Measurements from ENCODE around the gene TBPL1.
"Not testable (repeated sequence)": the region's sequence is repeated elsewhere in the genome, so short reads cannot be mapped to it uniquely, and the experiment has no call there.

Gene TBPL1

GRCh38 chr6:133953634-133954415 lies 801 bp downstream of the TBPL1 start:
- DNase-seq (ENCODE audit: low read depth in 2 of 2): no peak

- DNase-seq (ENCODE audit: low read depth in 2 of 2): no peak
Observed at GRCh38 chr6:133954657-133955576, 1.9 kb downstream of the TBPL1 start.

GRCh38 chr6:133955582-133956415 lies 2.8 kb downstream of the TBPL1 start:
- no peak for DNase-seq (ENCODE audit: low read depth in 2 of 2)

- no peak for DNase-seq (ENCODE audit: low read depth in 2 of 2)
Observed at GRCh38 chr6:133956416-133957049, 3.5 kb downstream of the TBPL1 start.

- DNase-seq (ENCODE audit: low read depth in 2 of 2): no peak
Observed at GRCh38 chr6:133957227-133957626, 4.2 kb downstream of the TBPL1 start.

GRCh38 chr6:133957780-133958242 lies 4.8 kb downstream of the TBPL1 start:
- DNase-seq (ENCODE audit: low read depth in 2 of 2): no peak

GRCh38 chr6:133958791-133959190 lies 5.8 kb downstream of the TBPL1 start:
- no peak for DNase-seq (ENCODE audit: low read depth in 2 of 2)

- DNase-seq (ENCODE audit: low read depth in 2 of 2): no peak
Observed at GRCh38 chr6:133959667-133960368, 6.8 kb downstream of the TBPL1 start.

- no peak for DNase-seq (ENCODE audit: low read depth in 2 of 2)
Observed at GRCh38 chr6:133961831-133962230, 8.8 kb downstream of the TBPL1 start.

- no peak for DNase-seq (ENCODE audit: low read depth in 2 of 2)
Observed at GRCh38 chr6:133964052-133964451, 11.0 kb downstream of the TBPL1 start.

GRCh38 chr6:133964702-133965101 lies 11.7 kb downstream of the TBPL1 start:
- DNase-seq (ENCODE audit: low read depth in 2 of 2): no peak

GRCh38 chr6:133965817-133966360 lies 12.9 kb downstream of the TBPL1 start:
- no peak for DNase-seq (ENCODE audit: low read depth in 2 of 2)

GRCh38 chr6:133966654-133967329 lies 13.8 kb downstream of the TBPL1 start:
- no peak for DNase-seq (ENCODE audit: low read depth in 2 of 2)

- DNase-seq (ENCODE audit: low read depth in 2 of 2): no peak
Observed at GRCh38 chr6:133967347-133967746, 14.3 kb downstream of the TBPL1 start.

- not testable (repeated sequence) for DNase-seq (ENCODE audit: low read depth in 2 of 2)
Observed at GRCh38 chr6:133967835-133968234, 14.8 kb downstream of the TBPL1 start.

- no peak for DNase-seq (ENCODE audit: low read depth in 2 of 2)
Observed at GRCh38 chr6:133969285-133969920, 16.4 kb downstream of the TBPL1 start.

GRCh38 chr6:133969921-133970295 lies 16.9 kb downstream of the TBPL1 start:
- no peak for DNase-seq (ENCODE audit: low read depth in 2 of 2)

- no peak for DNase-seq (ENCODE audit: low read depth in 2 of 2)
Observed at GRCh38 chr6:133971861-133972260, 18.8 kb downstream of the TBPL1 start.

GRCh38 chr6:133972388-133972787 lies 19.4 kb downstream of the TBPL1 start:
- no peak for DNase-seq (ENCODE audit: low read depth in 2 of 2)

Data from stimulated activated CD4-positive, alpha-beta T cell treated with anti-CD3 and anti-CD28 coated beads, Interleukin-1b, Interleukin-23, amount 100 ng/mL, for 1 hour (primary cell).